ENCODE results near the gene CDON. TPM values are rescaled to one million over a fixed set of nuclear protein-coding genes. Genes with fewer than 3 reads are reported as not detected.

The CDON gene
- total RNA-seq, 1 experiment from 2014 or later: 10.1 TPM

DNA sequence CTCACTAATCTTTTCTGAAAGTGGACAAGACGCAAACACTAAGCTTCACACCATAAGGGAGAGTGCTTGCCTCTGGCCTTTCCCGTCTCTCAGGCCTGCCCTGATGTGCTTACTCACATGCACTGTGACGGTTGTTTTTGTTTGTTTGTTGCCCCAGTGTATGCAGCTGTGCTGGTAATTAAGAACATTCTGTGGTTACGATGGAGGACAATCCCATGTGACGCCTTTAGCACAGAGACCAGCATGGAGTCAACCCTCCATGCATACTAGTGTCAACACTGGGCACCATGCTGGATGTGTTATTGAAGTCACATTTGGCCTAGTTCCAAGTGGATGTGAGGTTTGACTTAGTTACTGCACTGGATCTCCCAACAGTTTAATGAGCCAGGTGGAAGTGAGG, 27.8 kb upstream of the CDON start:
- Histone ChIP-seq H3K9me2 (replicated peaks; ENCODE audit: low read length) (no peaks in the 10 kb centered on the region), H3K27me3 (ENCODE audit: low read length) (no peaks in the 10 kb centered on the region), H3K27ac (ENCODE audit: low read length) (no peak overlapping the region), H3K79me2 (ENCODE audit: low read length) (no peaks in the 10 kb centered on the region), H3K4me2 (ENCODE audit: low read length) (no peak overlapping the region), H3K9me3 (ENCODE audit: low read length) (no peaks in the 10 kb centered on the region), H2AFZ (ENCODE audit: low read length) (no peak overlapping the region), H3K4me1 (ENCODE audit: insufficient read depth, low read length) (peaks cover 11% of the 10 kb centered on the region), H4K20me1 (ENCODE audit: low read length) (no peaks in the 10 kb centered on the region), H3K36me3 (ENCODE audit: low read depth, low read length) (no peaks in the 10 kb centered on the region), H3K9ac (ENCODE audit: low read length) (no peak overlapping the region), H3F3A (ENCODE audit: low read length, unreplicated experiment) (no peaks in the 10 kb centered on the region), H3K4me3 (ENCODE audit: low read length) (no peak overlapping the region)
- ATAC-seq: no peak
- no TSS peak for BruUV-seq (replicated peaks)
- DNase-seq: no peak
- ChIA-PET CTCF (no interaction called here), POLR2A (ENCODE audit: unreplicated experiment) (no interaction called here)
- TF ChIP-seq, protein P1, sequence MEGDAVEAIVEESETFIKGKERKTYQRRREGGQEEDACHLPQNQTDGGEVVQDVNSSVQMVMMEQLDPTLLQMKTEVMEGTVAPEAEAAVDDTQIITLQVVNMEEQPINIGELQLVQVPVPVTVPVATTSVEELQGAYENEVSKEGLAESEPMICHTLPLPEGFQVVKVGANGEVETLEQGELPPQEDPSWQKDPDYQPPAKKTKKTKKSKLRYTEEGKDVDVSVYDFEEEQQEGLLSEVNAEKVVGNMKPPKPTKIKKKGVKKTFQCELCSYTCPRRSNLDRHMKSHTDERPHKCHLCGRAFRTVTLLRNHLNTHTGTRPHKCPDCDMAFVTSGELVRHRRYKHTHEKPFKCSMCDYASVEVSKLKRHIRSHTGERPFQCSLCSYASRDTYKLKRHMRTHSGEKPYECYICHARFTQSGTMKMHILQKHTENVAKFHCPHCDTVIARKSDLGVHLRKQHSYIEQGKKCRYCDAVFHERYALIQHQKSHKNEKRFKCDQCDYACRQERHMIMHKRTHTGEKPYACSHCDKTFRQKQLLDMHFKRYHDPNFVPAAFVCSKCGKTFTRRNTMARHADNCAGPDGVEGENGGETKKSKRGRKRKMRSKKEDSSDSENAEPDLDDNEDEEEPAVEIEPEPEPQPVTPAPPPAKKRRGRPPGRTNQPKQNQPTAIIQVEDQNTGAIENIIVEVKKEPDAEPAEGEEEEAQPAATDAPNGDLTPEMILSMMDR (conservative IDR thresholded peaks at IDR 0.05; ENCODE audit: low read depth, low read length): no peak
- no peak for TF ChIP-seq EZH2phosphoT487 (IDR thresholded peaks at IDR 0.05; ENCODE audit: borderline replicate concordance, low read length)
- no peak for TF ChIP-seq EZH2 (IDR thresholded peaks at IDR 0.05; ENCODE audit: low read length, unreplicated experiment)
- intact Hi-C loops (cut with micrococcal nuclease): loop anchor here (5.0 kb wide), 1 partner anchor 42 kb away; no protein-coding TSS in a partner anchor

DNA sequence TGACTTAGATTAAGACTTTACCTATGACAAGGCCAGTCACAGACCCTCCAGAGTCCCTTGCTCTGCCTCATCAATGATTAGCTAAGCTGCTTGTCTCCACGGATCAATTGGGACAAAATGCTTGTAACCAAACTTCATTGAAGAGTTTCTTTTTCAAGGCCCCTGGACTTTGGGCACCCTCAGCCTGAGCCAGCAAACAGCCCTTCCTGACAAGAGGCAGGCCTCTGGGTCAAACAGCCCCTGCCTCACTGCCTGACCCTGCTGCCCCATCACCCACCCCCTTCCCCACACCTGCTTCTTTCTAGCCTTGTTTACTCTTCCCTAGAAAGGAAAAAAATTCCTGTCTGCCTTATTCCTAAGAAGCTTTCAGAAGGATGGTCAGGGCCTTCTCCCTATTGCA, 26.3 kb upstream of the CDON start:
- H3K4me1 ChIP-seq (ENCODE audit: insufficient read depth, low read length): peaks cover 11% of the 10 kb centered on the region
- no peaks in the 10 kb centered on the region for H4K20me1 ChIP-seq (ENCODE audit: low read length)
- no peaks in the 10 kb centered on the region for H3F3A ChIP-seq (ENCODE audit: low read length, unreplicated experiment)
- H2AFZ ChIP-seq (ENCODE audit: low read length): no peak overlapping the region
- BruUV-seq (replicated peaks): no TSS peak
- H3K9me2 ChIP-seq (replicated peaks; ENCODE audit: low read length): no peaks in the 10 kb centered on the region
- H3K4me3 ChIP-seq (ENCODE audit: low read length): no peak overlapping the region
- DNase-seq (no peak), ATAC-seq (no peak)
- H3K27me3 ChIP-seq (ENCODE audit: low read length): no peaks in the 10 kb centered on the region
- no peak overlapping the region for H3K4me2 ChIP-seq (ENCODE audit: low read length)
- H3K79me2 ChIP-seq (ENCODE audit: low read length): no peaks in the 10 kb centered on the region
- no peak overlapping the region for H3K27ac ChIP-seq (ENCODE audit: low read length)
- H3K9ac ChIP-seq (ENCODE audit: low read length): no peak overlapping the region
- H3K9me3 ChIP-seq (ENCODE audit: low read length): no peaks in the 10 kb centered on the region
- TF ChIP-seq EZH2phosphoT487 (IDR thresholded peaks at IDR 0.05; ENCODE audit: borderline replicate concordance, low read length) (no peak), EZH2 (IDR thresholded peaks at IDR 0.05; ENCODE audit: low read length, unreplicated experiment) (no peak)
- TF ChIP-seq, protein P1 (conservative IDR thresholded peaks at IDR 0.05; ENCODE audit: low read depth, low read length): no peak
- POLR2A ChIA-PET (ENCODE audit: unreplicated experiment): no interaction called here
- CTCF ChIA-PET: no interaction called here
- no peaks in the 10 kb centered on the region for H3K36me3 ChIP-seq (ENCODE audit: low read depth, low read length)
- intact Hi-C loops (cut with micrococcal nuclease): no loop called here

DNA sequence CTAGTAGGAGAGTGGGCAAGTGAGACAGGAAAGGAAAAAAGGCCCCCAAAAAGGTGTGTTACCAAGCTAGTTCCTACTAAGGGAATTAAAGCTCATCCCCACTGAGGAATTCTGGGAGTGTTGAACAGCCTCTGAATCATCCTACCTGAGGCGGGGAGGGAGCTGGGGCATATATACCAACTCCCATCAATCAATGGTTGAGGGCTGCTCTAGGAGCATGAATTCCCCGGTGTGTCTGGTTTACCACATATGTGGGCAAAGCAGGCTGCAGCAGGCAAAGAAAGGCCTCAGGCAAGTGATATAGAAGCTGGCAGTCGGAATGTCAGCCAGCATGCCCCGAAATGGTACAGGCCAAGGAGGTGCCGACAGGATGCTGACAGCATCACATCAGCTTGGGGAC, 23.6 kb upstream of the CDON start:
- ATAC-seq (no peak), DNase-seq (no peak)
- no peaks in the 10 kb centered on the region for H3F3A ChIP-seq (ENCODE audit: low read length, unreplicated experiment)
- ChIA-PET CTCF (no interaction called here), POLR2A (ENCODE audit: unreplicated experiment) (no interaction called here)
- intact Hi-C loops (cut with micrococcal nuclease): no loop called here
- H3K9me2 ChIP-seq (replicated peaks; ENCODE audit: low read length): no peaks in the 10 kb centered on the region
- H3K9ac ChIP-seq (ENCODE audit: low read length): no peak overlapping the region
- 0 out of 2 replicates have a peak, but pooled peaks cover under 1% of the 10 kb centered on the region for H3K4me1 ChIP-seq (ENCODE audit: insufficient read depth, low read length)
- no TSS peak for BruUV-seq (replicated peaks)
- H3K4me2 ChIP-seq (ENCODE audit: low read length): no peak overlapping the region
- H2AFZ ChIP-seq (ENCODE audit: low read length): no peak overlapping the region
- H3K36me3 ChIP-seq (ENCODE audit: low read depth, low read length): no peaks in the 10 kb centered on the region
- no peak overlapping the region for H3K27ac ChIP-seq (ENCODE audit: low read length)
- H3K79me2 ChIP-seq (ENCODE audit: low read length): no peaks in the 10 kb centered on the region
- H3K4me3 ChIP-seq (ENCODE audit: low read length): no peak overlapping the region
- no peak for TF ChIP-seq EZH2 (IDR thresholded peaks at IDR 0.05; ENCODE audit: low read length, unreplicated experiment)
- H3K9me3 ChIP-seq (ENCODE audit: low read length): no peaks in the 10 kb centered on the region
- H4K20me1 ChIP-seq (ENCODE audit: low read length): no peaks in the 10 kb centered on the region
- no peaks in the 10 kb centered on the region for H3K27me3 ChIP-seq (ENCODE audit: low read length)
